Measurements from ENCODE around the gene DOK4. TPM values are rescaled to one million over a fixed set of nuclear protein-coding genes. Genes with fewer than 3 reads are reported as not detected.
"Not testable (repeated sequence)": the region's sequence is repeated elsewhere in the genome, so short reads cannot be mapped to it uniquely, and the experiment has no call there.

DOK4 gene
- total RNA-seq, 3 donors from 2014 or later (not counting 1 experiment from before 2014, with no cell fraction given), result 0.75 to 2.5 (median 1.5) TPM

DNA sequence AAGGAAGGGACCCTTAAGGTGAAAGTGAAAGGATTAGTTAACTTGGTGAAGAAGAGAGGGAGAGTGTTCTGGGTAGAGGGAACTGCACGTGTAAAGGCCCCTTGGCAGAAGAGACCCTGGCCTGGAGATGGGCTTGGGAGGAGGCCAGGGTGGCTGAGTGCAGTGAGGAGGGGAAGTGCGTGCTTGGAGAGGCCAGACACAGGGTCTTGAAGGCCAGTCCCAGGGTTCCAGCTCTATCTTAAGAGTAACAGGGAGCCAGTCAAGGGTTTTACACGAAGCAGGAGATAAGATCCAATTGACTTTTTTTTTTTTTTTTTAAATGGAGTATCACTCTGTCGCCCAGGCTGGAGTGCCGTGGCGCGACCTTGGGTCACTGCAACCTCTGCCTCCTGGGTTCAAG, 15.2 kb upstream of the DOK4 start:
- no peak overlapping the region for H3K27ac ChIP-seq (ENCODE audit: low read length)
- no peak for ATAC-seq
- H3K36me3 Mint-ChIP-seq, result no peaks in the 10 kb centered on the region
- intact Hi-C loops (cut with micrococcal nuclease), result no loop called here
- no peak overlapping the region for H3K4me3 ChIP-seq (ENCODE audit: low read length)
- TF ChIP-seq CTCF (IDR thresholded peaks at IDR 0.05), result no peak
- DNase-seq, result no peak
- no peaks in the 10 kb centered on the region for H3K9me3 ChIP-seq (ENCODE audit: control insufficient read depth, insufficient read depth, low read length)
- H3K27me3 Mint-ChIP-seq (ENCODE audit: low read depth in 2 of 2), result no peaks in the 10 kb centered on the region
- no peaks in the 10 kb centered on the region for H3K27me3 ChIP-seq (ENCODE audit: control insufficient read depth, insufficient read depth, low read length)
- H3K4me1 Mint-ChIP-seq, result peaks cover 0 to 10% of the 10 kb centered on the region in 2 donors
- WGBS (ENCODE audit: insufficient coverage), result 90% methylated on average over 7 of the region's 7 CpGs
- no peaks in the 10 kb centered on the region for H3K36me3 ChIP-seq (ENCODE audit: control insufficient read depth, insufficient read depth, low read length)
- H3K4me1 ChIP-seq (ENCODE audit: control insufficient read depth, insufficient read depth, low read length), result peaks cover 12% of the 10 kb centered on the region
- H3K27ac Mint-ChIP-seq, result peak overlapping the region in 1 of 2 donors; percentile 39
- H3K9me3 Mint-ChIP-seq, result no peaks in the 10 kb centered on the region
- no peak overlapping the region for H3K4me3 Mint-ChIP-seq

GRCh38 chr16:57500578-57501111, 14.4 kb upstream of the DOK4 start:
- H3K36me3 ChIP-seq (ENCODE audit: control insufficient read depth, insufficient read depth, low read length), result no peaks in the 10 kb centered on the region
- no peaks in the 10 kb centered on the region for H3K27me3 ChIP-seq (ENCODE audit: control insufficient read depth, insufficient read depth, low read length)
- peak in 1 of 2 donors; percentile 26 for DNase-seq
- H3K4me3 ChIP-seq (ENCODE audit: low read length), result no peak overlapping the region
- H3K27ac ChIP-seq (ENCODE audit: low read length), result no peak overlapping the region
- Mint-ChIP-seq H3K36me3 (no peaks in the 10 kb centered on the region), H3K4me3 (no peak overlapping the region), H3K9me3 (no peaks in the 10 kb centered on the region), H3K27ac (peak overlapping the region in 1 of 2 donors; percentile 39), H3K4me1 (peaks cover 0 to 10% of the 10 kb centered on the region in 2 donors), H3K27me3 (ENCODE audit: low read depth in 2 of 2) (no peaks in the 10 kb centered on the region)
- WGBS (ENCODE audit: insufficient coverage), result 53% methylated on average over 7 of the region's 9 CpGs
- no peaks in the 10 kb centered on the region for H3K9me3 ChIP-seq (ENCODE audit: control insufficient read depth, insufficient read depth, low read length)
- TF ChIP-seq CTCF (IDR thresholded peaks at IDR 0.05), result no peak
- intact Hi-C loops (cut with micrococcal nuclease), result no loop called here
- ATAC-seq, result peak in 2 of 3 donors; percentile 22 to 49
- H3K4me1 ChIP-seq (ENCODE audit: control insufficient read depth, insufficient read depth, low read length), result peaks cover 12% of the 10 kb centered on the region

DNA sequence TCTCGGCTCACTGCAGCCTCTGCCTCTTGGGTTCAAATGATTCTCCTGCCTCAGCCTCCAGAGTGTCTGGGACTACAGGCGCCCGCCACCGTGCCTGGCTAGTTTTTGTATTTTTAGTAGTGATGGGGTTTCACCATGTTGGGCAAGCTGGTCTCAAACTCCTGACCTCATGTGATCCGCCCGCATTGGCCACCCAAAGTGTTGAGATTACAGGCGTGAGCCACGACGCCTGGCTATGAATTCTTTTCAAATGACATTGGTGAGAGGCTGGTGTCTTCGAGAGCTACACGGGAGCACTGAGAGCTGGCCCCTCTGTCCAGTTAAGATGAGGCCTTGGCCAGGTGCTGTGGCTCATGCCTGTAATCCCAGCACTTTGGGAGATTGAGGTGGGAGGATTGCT, 13.6 kb upstream of the DOK4 start:
- H3K4me3 Mint-ChIP-seq; ATAC-seq; H3K36me3 Mint-ChIP-seq; H3K27me3 ChIP-seq (ENCODE audit: control insufficient read depth, insufficient read depth, low read length); H3K27me3 Mint-ChIP-seq (ENCODE audit: low read depth in 2 of 2); H3K27ac ChIP-seq (ENCODE audit: low read length); DNase-seq; intact Hi-C loops (cut with micrococcal nuclease); H3K4me3 ChIP-seq (ENCODE audit: low read length); H3K36me3 ChIP-seq (ENCODE audit: control insufficient read depth, insufficient read depth, low read length); H3K9me3 ChIP-seq (ENCODE audit: control insufficient read depth, insufficient read depth, low read length); H3K27ac Mint-ChIP-seq; H3K9me3 Mint-ChIP-seq: not testable (repeated sequence)
- H3K4me1 ChIP-seq (ENCODE audit: control insufficient read depth, insufficient read depth, low read length), result peaks cover 12% of the 10 kb centered on the region
- WGBS (ENCODE audit: insufficient coverage), result 89% methylated on average over 11 of the region's 11 CpGs
- peaks cover 0 to 10% of the 10 kb centered on the region in 2 donors for H3K4me1 Mint-ChIP-seq

- Histone ChIP-seq H3K27me3 (ENCODE audit: control insufficient read depth, insufficient read depth, low read length) (no peaks in the 10 kb centered on the region), H3K9me3 (ENCODE audit: control insufficient read depth, insufficient read depth, low read length) (no peaks in the 10 kb centered on the region), H3K27ac (ENCODE audit: low read length) (no peak overlapping the region), H3K4me3 (ENCODE audit: low read length) (no peak overlapping the region), H3K4me1 (ENCODE audit: control insufficient read depth, insufficient read depth, low read length) (peaks cover 12% of the 10 kb centered on the region), H3K36me3 (ENCODE audit: control insufficient read depth, insufficient read depth, low read length) (no peaks in the 10 kb centered on the region)
- Mint-ChIP-seq H3K4me1 (peaks cover 0 to 10% of the 10 kb centered on the region in 2 donors), H3K36me3 (no peaks in the 10 kb centered on the region), H3K9me3 (no peaks in the 10 kb centered on the region), H3K27me3 (ENCODE audit: low read depth in 2 of 2) (peaks cover 3 to 9% of the 10 kb centered on the region in 2 donors), H3K27ac (no peak overlapping the region), H3K4me3 (no peak overlapping the region)
- ATAC-seq (no peak), DNase-seq (no peak)
- intact Hi-C loops (cut with micrococcal nuclease), result no loop called here
- WGBS (ENCODE audit: insufficient coverage), result 82% methylated on average over 3 of the region's 4 CpGs
- no peak for TF ChIP-seq CTCF (IDR thresholded peaks at IDR 0.05)
Measured at GRCh38 chr16:57498031-57498430, 11.7 kb upstream of the DOK4 start.

All from natural killer cell (primary cell).